ENCODE measurements around the gene VWC2.

DNA sequence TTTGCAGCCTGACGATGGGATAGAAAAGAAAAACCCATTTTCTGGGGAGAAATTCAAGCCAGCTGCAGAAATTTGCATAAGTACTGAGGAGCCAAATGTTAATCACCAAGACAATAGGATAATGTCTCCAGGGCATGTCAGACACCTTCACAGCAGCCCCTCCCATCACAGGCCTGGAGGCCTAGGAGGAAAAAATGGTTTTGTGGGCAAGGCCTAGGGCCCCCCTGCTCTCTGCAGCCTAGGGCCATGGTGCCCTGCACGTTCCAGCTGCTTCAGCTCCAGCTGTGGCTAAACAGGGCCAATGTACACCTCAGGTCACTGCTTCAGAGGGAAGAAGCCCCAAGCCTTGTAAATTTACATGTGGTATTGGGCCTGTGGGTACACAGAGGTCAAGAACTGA lies 158.2 kb downstream of the VWC2 start:
- TF ChIP-seq POLR2AphosphoS5 (IDR thresholded peaks at IDR 0.05) (no peak), POLR2A (IDR thresholded peaks at IDR 0.05) (no peak), EP300 (IDR thresholded peaks at IDR 0.05) (no peak)
- TF ChIP-seq, protein P1, sequence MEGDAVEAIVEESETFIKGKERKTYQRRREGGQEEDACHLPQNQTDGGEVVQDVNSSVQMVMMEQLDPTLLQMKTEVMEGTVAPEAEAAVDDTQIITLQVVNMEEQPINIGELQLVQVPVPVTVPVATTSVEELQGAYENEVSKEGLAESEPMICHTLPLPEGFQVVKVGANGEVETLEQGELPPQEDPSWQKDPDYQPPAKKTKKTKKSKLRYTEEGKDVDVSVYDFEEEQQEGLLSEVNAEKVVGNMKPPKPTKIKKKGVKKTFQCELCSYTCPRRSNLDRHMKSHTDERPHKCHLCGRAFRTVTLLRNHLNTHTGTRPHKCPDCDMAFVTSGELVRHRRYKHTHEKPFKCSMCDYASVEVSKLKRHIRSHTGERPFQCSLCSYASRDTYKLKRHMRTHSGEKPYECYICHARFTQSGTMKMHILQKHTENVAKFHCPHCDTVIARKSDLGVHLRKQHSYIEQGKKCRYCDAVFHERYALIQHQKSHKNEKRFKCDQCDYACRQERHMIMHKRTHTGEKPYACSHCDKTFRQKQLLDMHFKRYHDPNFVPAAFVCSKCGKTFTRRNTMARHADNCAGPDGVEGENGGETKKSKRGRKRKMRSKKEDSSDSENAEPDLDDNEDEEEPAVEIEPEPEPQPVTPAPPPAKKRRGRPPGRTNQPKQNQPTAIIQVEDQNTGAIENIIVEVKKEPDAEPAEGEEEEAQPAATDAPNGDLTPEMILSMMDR (IDR thresholded peaks at IDR 0.05), result no peak
